ENCODE measurements around the gene CLTC.

The CLTC gene

DNA sequence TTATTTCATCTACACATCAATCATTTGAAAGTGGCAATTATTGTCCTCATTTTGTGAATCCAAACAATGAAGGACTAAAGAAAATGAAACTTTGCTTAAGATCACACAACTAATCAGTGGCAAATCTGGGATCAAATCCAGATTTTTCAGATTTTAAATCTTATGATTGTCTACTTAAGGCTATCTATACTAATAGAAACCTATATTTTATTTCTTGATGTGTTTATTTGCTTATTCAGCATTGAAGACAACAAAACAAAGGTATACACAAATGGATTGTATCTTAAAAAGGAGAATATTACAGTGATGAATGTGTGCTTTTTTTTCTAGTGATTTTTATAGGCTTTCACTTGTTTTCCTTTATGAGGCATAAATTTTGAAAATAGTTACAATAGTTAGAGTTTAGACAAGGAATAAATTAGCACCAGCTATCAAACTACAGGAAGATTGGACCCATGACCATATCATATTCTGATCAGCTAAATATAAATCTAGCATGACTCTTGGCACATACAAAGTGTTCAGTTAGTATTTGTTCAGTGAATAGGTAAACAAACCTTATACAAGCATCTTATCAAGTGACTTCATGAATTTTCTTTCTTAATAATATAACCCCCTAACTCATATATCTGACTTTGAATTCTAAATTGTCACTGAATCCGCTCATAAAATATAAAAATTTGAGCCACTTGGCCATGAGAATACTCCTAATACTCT is 108.3 kb downstream of the CLTC start:
- DNase-seq (ENCODE audit: low spot score): no peak

DNA sequence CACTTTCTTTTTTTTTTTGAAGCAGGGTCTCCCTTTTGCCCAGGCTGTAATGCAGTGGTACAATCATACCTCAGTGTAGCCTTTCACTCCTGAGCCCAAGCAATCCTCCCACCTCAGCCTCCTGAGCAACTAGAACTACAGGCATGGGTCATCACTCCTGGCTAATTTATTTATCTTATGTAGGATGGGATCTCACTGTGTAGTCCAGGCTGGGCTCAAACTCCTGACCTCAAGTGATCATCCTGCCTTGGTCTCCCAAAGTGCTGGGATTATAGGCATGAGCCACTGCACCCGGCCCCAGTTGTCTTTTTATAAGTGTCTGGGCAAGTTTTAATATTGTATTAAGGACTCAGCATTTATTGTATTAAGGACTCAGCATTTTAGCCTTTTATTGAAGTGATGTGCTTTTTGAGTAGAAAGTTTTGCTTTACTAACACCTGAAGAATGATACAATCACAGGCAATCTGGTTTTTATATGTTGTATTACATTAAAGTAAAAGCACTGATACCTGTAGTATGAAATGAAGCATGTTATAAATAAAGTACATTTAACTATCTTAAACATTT is 110.7 kb downstream of the CLTC start:
- DNase-seq (ENCODE audit: low spot score): no peak

DNA sequence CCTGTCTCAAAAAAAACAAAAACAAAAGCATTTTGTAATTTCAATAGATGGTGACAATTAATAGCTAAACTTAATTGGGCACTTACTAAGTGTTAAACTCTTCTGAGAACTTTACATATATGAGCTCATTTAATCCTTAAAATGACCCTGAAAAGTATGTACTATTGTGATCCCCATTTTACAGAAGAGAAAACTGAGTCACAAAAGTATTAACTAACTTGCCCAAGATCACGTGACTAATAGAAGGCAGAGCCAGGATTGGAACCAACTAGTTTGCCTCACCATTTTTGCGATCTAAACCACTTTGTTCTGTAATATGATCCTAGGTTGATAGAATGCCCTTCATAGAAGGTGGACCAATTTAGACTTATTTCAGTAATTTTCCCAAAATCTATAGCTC is 114.0 kb downstream of the CLTC start:
- no peak for DNase-seq (ENCODE audit: low spot score)

DNA sequence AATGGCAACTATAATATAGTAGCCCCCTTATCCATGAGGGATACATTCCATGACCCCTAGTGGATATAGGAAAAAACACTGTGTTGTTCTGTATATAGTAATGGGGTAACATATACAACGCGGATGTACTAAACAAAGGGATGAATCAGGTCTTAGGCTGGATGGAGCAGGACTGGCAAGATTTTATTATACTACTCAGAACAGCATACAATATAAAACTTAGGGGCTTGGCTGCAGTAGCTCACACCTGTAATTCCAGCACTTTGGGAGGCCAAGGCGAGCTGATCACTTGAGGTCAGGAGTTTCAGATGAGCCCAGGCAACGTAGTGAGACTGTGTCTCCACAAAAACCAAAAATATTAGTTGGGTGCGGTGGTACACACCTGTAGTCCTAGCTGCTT is 114.5 kb downstream of the CLTC start:
- DNase-seq (ENCODE audit: low spot score): no peak

DNA sequence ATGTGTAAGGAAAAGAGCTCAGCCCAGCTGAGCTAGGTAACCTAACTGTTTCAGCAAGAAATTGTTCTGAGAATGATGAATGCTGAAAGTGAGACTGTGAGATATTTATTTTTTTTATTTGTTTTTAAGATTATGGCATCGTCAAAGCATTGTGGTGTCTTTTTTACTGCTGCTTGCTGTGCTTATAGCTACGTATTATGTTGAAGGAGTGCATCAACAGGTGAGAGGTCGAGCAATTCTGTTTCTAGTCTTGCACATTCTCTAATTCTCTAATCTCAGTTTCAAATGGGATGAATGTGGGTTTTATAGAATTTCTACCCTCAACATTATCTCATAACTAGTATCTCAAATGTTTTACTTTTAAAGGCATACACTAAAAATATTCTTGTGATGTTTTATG is 117.6 kb downstream of the CLTC start:
- no peak for DNase-seq (ENCODE audit: low spot score)

DNA sequence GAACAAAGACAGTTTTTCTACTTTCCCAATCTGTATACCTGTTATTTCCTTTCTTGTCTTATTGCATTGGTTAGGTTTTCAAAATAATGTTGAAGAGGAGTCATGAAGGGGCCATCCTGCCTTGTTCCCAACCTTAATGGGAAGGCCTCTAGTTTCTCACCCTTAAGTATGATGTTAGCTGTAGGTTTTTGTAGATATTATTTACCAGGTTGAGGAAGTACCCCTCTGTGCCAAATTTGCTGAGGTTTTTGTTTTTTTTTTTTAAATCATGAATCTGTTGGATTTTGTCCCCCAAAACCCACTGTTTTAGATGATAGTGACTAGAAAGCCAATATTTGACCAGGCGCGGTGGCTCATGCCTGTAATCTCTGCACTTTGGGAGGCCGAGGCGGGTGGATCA is 124.1 kb downstream of the CLTC start:
- DNase-seq (ENCODE audit: low spot score): no peak

- no peak for DNase-seq (ENCODE audit: low spot score)
Measured at GRCh38 chr17:59745040-59745439, 125.3 kb downstream of the CLTC start.

Measured in CD4-positive, alpha-beta T cell treated with Interleukin-2 at 100 ng/mL for 4 hours (primary cell).